ENCODE data around the gene UBQLN3.

Gene UBQLN3

DNA sequence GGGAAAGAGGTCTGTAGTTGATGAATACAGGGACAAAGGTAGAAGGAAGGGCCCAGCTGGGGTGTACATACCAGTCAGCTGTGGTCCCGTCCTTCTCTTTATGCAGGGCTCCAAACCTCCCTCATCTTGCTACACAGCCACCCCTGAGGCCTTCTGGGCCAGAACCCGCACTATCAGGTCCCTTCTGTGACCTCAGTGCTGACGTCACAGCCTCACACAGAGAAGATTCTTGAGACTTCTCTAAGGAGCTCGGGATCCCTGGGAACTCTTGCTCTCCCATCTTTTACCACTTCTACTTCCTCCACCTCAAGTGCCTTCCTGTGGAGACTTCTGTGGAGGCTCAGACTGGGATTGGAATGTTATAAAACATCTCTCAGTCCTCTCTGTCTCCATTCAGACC is at the start of gene UBQLN3:
Gene UBQLN3 (minus strand): TSS at position 155 of the 400 bp plus-strand sequence. CDS start 399 bp downstream, outside the sequence.
- no peak for DNase-seq

- DNase-seq, result no peak
Observed at GRCh38 chr11:5557751-5558150, 48.0 kb upstream of the UBQLN3 start.

DNA sequence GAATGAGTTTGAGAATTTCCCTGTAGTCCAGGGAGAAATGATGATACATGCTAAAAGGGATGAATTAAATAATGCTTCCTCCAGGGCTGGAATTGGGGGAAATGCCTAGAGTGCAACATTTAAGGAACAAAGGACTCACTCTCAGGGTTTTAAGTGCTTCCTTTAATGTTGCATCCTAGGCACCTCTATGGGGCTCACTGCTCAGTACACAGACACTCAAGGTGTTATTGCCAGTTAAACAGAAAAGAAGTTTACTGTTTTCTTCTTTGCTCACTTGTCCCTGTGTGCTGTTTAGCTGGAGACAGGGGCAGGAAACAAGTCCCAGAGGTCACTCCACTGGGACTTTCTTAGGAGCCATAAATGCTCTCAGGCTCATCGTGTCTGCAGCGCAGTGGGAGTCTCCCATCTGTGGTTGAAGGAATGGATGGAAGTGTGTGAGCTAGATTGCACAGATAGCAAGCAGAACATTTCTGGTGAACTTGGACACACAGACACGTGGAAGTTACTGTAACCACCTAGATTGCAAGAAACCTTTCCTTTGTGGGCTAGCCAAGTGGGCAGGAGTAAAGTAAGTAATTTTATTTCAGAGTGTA is 46.9 kb upstream of the UBQLN3 start:
- DNase-seq, result no peak

DNA sequence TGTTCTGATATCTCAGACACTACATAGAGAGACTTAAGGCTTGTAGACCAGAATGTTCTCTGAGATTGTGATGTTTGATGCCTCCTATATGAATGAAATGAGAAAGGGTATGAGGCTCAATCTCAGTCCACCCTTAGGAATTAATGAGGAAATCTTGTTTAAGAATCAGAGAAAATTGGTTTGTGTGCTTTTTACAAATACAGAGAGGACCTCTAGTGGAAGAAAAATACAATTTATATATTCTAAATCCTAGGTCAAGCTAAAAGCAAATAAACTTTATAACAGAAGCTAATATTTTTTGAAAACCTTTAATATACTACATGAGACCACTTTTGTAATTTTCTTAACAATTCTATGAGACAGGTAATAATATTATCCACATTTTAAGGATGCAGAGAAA is 43.6 kb upstream of the UBQLN3 start:
- DNase-seq, result no peak

DNA sequence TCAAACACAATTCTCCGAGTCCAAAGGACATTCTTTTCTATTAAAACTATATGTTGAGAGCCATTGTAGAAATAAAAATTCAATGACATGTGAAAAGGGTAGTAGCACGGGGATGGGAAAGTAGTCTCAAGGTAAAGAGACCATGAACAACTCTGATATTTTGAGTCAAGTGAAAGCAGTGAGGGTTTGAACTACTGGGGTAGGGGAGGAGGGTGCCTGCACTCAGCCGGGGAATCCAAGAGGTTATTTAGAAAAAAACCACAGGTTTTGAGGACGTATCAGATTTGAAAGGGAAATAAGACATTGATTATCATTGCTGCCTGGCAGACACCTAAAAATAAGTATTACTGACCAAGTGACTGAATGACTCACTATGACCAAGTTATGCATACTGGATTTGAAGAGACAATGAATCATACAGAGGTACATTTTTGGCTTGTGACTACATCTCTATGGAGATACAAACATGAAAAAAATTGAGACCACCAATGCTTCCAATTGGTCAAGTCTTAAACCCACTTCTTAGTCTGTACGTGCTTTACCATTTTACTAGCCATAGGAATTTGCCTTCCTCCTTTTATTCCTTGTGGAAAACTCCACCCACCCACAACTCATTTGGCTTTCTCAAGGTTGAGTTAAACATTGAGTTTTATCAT is 40.8 kb upstream of the UBQLN3 start:
- DNase-seq, result no peak

DNA sequence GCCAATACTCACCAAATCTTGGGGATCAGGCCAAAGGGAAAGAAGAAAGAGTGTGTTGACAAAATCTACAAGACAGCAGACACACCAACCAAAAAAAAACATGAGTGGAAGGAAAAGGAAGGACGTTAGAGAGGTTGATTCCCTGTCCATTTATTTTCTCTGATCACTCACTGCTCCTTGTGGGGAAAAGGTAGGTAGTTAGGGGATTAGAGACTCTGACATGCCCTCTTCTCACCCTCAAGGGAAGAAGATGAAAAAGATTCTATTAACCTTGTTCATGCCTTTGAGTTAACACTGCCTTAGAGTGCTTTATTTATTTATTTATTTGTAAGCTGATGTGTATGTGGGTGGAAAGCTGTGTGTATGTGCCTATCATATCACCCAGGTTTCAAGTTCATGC is 38.7 kb upstream of the UBQLN3 start, which contains the start of gene OR52H1:
Gene OR52H1 (minus strand): TSS at position 101 of the 400 bp plus-strand sequence. CDS start 3,035 bp downstream, outside the sequence.
- DNase-seq, result no peak

DNA sequence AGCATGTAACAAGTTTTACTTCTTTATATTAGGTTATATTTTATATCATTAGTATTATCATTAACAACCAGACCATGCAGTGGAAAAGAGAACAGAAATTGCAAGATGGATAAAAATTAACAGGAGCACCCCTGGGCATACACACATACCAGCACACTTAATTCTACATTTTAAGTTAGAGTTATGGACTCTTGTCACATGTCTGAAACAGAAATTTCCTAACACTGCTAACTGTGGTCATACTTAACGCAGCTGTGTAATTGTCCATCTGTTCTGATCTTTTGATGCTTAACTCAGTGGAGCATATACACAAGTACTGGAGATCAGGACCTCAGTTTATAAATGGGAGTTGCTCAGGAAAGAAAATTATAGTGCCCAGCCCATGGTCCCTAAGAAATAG is 38.2 kb upstream of the UBQLN3 start:
- DNase-seq, result no peak

GRCh38 chr11:5546457-5546856 is 36.7 kb upstream of the UBQLN3 start:
- DNase-seq, result no peak

- no peak for DNase-seq
Observed at GRCh38 chr11:5541427-5541826, 31.7 kb upstream of the UBQLN3 start.

- no peak for DNase-seq
Observed at GRCh38 chr11:5536482-5536881, 26.7 kb upstream of the UBQLN3 start.

DNA sequence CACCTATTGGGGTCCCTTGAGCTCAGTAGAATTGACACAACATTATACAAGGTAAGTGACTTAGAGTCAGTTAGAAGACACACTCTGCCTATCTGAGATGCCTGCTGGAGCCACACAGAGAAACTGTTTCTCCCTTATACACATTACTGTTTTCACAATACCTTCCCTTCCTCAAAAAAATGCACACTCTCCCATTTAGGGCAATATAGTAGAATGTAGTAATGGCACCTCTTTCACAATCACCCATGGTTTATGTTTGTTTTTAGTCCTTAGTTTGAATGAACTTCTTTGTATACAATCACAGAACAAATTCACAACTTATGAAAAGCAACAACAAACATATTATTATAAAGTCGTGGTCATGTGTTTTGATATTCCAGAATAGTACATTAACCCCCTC is 24.3 kb upstream of the UBQLN3 start:
- no peak for DNase-seq

DNA sequence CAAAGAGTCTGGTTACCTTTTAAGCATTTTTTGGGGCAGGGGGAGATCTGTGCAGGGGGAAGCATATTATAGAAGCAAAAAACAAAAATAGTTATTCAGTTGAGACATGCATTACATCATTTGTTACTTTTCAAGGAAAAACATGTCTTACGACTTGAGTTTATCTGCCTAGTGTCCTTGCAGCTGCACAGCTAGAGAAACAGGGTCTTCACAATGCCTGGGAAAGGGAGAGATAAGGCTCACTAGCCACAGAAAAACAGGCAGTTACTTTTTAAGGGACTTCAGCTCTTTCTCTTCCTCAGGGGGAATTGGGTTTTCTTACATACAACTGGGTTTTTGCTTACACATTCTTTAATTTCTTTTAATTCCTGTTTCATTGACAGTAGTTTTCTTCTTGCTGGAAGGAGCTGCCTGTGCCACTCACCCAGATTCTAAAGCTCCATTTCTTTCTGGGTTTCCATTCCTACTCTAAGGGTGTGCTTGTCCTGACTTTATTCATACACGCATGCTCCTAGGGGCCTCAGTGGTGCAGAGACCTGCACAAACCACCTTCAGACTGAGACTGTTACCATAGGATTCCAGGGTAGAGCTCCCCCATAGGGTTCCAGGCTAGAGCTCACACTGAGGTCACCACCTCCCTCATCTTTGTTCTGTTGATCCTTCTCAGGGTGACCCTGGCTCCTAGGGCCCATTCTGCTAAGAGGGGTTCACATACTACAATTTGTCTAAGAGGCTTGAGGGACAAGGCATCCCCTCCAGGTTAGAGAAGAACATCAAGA is 21.5 kb upstream of the UBQLN3 start:
- DNase-seq, result no peak

- no peak for DNase-seq
Observed at GRCh38 chr11:5528495-5528894, 18.7 kb upstream of the UBQLN3 start.

DNA sequence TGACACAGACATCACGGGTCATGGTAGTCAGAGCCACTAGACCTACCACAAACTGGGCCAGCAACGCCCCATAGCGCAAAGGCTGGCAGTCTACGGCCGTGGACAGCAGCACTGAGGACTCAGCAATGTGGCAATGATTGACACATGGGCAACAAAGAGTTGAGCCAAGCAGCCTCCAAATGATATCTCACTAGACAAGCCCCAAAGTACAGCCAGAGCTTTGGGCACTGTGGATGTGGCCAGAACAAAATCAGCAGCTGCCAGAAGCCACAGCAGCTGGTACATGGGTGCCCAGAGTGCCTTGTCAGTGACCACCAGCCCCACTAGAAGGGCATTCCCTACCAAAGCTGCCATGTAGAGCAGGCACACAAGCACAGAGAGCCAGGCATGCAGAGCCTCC is 18.0 kb upstream of the UBQLN3 start:
- no peak for DNase-seq

DNA sequence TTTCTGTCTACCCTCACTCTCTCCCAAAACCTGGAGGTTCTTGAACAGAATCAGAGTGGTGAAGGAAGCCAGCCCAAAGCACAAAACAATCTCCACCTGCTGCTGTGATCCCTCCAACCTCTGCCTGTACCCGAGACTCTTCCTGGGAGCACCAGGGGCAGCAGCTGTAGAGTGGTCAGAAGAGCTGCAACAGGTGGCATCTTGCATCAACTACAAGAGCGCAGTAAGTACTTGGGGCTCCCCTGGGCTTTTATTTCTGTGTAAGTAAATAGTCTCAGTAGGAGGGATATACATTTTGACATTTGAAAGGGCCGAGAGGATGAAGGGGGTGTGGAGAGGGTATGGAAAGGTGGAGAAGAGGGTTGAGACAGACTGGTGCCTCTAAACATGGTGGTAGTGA is 15.0 kb upstream of the UBQLN3 start:
- DNase-seq, result no peak

DNA sequence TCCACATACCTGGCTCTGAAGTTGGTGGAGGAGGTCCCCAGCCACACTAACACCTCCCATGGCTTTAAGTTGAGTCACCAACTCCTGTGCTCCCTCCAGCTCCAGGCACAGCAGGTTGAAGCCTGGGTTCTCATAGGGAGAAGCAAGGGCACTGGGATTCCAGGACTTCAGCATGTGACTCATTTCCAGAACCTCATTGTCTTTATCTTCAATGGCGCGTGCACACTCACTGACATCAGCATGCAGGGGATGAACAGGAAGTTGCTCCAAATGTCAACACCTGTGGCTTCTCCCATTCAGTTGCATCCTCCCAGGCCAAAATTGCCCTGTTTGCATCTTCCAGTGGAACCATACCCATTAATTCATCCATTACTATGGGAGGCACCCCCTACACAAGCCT is 12.6 kb upstream of the UBQLN3 start:
- no peak for DNase-seq

GRCh38 chr11:5521540-5521939 is 11.8 kb upstream of the UBQLN3 start:
- DNase-seq, result no peak

DNA sequence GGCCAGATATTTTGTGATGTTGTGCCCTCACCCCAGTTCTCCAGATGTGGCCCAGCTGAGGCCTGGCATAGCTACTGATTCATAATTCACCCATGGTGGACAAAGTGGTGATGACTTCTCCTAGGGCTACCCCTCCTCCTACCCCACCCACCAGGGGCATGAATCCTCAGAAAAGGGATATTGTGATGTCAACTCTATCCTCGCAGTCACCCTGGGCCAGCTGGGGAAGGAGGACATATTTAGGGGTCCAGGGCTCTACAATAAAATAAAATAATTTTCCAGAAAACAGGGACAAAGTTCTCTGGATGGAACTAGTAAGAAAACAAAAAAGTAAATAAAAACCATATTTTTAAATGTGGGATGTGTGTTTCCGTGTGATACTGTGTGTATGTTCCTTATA is 6.8 kb upstream of the UBQLN3 start, which contains the start of gene UBQLNL:
Gene UBQLNL (minus strand): TSS at position 101 of the 400 bp plus-strand sequence. CDS start 258 bp downstream, outside the sequence.
- no peak for DNase-seq

DNA sequence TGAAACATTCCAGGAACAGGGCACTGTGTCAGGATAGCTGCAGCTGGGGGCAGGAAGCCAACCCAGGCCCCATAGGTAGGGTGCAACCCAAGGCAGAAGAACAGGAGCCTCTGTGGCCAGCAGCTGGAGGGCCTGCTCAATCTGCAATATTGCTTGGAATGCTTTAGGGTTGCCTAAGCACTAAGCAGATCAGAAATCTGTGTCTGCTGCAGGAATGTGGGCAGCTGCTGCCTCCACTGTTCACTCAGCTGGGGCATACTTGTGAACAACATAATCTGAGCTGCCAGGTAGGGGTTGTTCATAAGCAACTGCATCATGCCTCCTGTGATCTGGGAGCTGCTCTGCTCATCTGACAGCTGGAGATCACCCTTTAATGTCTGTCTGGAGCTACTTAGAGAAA is 5.1 kb upstream of the UBQLN3 start:
- no peak for DNase-seq

- no peak for DNase-seq
Observed at GRCh38 chr11:5508605-5509004, 1.2 kb downstream of the UBQLN3 start.

DNA sequence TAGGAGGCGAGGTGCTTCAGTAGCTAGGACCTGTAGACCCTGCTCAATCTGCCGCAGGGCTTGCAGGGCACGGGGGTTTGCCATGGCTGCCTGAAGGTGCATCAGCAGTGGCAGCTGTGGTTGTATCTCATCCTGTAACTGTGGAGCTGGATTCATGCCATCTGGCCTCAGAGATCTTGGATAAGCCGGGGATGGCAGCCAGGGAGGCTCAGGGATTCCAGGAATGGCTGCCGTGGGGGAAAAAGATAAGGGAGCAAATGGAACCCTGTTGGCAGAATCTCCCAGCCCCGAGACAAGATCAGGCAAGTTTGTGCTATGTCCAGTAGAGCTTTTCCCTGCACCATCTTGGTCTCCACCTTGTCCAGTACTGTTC is 1.8 kb downstream of the UBQLN3 start:
- DNase-seq, result no peak

DNA sequence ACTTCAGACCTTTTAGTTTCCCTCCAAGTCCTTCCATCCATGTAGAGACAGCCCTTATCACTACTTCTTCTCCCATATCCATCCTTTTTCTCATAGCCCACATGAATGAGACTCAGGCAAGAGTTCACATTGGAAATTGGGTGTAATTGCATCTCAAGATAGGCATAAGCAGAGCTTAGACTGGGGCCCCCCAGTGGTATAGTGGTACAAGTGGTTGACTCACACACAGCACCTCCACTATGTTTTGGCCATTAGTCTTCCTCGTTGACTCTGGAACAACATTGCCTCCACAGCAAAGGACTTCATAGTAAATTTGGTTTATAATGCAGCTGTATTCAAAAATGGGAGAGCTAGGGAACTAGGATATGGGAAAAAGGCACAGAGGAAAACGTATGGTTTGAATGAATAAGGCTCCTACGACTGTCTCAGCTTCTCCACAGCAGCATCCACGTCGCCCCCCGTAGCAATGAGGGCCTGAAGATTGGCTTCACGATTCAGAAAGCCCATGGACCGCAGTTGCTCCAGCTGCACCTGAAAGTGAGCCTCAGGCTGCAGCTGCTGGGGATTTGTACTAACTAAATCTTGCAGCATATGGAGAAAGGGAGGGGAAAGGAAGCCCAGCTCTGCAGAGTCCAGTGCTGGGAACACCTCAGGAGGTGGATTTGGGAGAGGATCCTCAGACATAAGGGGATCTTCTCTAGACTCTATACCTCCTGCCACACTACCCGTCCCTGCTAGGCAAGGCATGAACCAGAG is 2.4 kb downstream of the UBQLN3 start:
- no peak for DNase-seq

GRCh38 chr11:5505363-5506048 is 4.3 kb downstream of the UBQLN3 start:
- no peak for DNase-seq

All from CD4-positive, alpha-beta T cell treated with Interleukin-4 for 4 hours (primary cell).